T-helper 22 cell (primary cell): ENCODE measurements around the gene A2M.

Experiments
- DNase-seq: peaks from one replicate; pipeline ENCODE4 v3.0.0-alpha.2; 2020; ENCODE audit warnings: low read depth

Gene A2M

DNA sequence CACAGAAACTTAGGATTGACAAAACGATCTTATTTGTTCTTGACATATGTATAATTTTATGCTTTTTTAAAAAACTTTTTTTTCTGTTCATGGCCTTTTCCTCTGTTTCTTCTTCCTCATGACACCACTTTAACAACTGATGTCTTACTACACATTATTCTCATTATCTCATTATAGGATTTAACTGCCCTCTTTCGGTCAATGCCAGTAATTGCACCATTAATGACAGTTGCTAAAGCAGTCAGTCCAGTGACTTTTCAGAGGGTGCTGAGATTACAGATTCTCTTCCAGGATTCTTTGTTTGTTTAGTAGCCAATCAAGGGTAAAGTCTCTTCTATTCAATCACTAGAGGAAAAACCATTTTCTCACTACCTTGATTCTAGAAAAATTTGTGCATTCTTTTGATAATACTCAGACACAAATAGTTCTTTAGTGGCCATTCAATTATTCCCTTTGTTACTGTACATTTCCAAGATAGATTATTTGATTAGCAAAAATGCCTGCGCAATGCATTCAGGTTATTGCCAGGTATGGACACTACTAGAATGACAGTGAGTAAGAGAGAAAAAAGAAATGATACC lies 76.2 kb downstream of the A2M start:
- DNase-seq: no peak

DNA sequence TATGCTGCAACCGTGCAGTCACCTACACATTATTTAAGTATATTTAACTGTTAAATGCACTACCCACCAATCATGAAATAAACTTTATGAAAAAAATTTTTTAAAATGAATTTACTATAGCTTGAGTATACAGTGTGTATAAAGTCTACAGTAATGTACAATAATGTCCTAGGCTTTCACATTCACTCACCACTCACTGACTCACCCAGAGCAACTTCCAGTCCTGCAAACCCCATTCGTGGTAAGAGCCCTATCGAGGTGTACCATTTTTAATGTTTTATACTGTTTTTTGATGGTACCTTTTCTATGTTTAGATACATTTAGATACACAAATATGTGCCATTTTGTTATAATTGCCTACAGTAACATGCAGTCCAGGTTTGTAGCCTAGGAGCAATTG lies 78.3 kb downstream of the A2M start:
- no peak for DNase-seq

DNA sequence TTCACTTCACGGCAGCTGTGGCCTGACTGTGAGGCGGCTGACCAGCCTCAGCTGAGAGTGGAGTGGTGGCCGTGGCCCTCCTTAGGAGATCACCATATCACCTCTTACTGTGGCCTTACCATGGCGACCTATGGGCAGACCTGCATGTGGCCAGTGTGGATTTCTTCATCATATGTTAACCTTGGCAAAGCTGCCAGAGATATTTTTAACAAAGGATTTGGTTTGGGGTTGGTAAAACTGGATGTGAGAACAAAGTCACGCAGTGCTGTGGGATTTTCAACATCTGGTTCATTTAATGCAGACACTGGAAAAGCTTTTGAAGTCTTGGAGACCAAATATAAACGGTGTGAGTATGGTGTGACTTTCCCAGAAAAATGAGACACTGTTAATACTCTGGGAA lies 79.5 kb downstream of the A2M start:
- no peak for DNase-seq

DNA sequence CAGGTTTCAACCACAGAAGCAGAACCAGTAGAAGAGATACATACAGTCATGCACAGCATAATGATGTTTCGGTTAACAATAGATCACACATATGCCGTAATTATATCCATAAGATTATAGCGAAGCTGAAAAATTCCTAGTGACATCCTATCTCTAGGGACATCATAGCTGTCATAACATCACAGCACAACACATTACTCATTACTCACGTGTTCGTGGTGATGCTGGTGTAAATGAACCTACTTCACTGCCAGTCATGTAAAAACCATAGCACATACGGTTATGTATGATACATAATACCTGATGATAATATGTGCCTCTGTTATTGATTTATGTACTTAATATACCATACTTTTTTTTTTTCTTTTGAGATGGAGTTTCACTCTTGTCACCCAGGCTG lies 81.6 kb downstream of the A2M start:
- DNase-seq: no peak

DNA sequence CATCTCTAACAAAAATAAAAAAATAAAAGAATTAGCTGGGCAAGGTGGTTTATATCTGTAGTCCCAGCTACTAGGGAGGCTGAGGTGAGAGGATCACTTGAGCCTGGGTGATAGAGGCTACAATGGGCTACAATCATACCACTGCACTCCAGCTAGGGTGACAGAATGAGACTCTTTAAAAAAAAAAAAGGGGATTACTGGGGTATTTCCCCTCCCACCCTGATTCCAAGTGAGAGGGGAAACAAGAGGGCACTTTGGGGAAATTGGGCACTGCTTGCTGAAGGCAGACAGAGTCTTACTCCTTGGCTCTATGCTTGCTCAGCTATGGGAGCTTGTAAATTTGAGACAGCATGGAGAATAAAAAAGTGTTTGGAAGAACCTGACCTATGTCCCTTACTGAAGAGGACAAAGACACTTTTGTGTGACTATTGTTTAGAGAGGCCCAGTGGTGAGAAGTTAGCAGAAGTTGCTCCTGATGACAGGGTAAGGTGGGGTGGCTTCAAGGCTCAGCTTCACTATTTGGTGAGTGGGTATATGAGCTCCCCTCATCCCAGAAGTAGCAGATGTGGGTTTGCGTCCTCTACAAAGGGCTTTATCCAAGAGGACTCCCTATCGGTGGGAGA lies 82.3 kb downstream of the A2M start:
- no peak for DNase-seq

DNA sequence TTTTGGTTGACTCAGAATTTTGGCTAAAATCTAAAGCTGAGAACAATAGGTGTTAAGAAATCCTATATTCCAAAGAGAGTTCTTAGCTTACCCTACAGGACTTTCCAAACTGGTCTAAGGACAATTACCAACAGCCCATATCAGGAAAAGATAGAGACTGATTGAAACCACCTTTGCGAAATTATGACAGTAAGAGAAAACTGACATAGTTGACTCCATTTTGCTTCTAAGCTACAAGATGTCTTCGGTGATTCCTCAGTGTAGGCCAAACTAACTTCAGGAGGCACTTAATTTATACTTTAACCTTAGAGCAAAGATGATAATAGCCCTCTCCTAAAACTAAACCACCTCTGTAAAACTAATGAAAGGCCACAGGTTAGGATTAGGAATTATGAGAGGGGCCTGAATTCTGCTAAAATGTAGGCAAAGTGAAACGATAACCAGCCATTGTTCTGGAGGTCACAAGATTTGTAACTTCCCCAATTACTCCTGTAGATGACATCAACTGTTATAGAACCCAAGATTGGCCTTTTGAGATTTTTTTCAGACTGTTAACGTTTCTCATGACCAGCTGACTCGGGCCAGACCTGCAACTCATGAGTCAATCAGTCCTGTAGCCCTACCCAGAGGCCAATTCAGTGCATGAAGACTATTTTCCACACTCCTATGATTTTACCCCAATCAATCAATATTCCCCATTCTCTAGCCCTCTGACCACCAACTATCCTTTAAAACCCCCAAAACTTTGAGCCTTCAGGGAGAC lies 83.3 kb downstream of the A2M start:
- no peak for DNase-seq

DNA sequence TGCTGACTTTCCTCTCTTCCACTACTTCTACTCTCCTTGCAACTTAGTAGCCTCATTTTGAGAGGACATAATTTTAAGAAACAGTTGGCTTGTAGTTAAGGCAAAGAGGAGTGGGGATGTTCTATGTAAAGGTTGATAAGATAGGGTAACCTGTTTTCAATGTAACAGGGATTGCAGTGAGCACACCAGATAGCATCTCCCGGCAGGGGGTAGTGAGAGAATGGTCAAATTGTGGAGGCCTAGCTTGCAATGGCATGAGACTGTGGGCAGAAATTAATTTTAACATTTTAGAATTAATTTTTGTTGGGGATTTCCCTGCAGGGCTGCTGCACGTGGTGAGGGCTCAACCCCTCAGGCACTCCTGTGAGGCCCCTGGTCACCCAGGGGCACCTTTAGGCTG lies 84.9 kb downstream of the A2M start:
- no peak for DNase-seq

DNA sequence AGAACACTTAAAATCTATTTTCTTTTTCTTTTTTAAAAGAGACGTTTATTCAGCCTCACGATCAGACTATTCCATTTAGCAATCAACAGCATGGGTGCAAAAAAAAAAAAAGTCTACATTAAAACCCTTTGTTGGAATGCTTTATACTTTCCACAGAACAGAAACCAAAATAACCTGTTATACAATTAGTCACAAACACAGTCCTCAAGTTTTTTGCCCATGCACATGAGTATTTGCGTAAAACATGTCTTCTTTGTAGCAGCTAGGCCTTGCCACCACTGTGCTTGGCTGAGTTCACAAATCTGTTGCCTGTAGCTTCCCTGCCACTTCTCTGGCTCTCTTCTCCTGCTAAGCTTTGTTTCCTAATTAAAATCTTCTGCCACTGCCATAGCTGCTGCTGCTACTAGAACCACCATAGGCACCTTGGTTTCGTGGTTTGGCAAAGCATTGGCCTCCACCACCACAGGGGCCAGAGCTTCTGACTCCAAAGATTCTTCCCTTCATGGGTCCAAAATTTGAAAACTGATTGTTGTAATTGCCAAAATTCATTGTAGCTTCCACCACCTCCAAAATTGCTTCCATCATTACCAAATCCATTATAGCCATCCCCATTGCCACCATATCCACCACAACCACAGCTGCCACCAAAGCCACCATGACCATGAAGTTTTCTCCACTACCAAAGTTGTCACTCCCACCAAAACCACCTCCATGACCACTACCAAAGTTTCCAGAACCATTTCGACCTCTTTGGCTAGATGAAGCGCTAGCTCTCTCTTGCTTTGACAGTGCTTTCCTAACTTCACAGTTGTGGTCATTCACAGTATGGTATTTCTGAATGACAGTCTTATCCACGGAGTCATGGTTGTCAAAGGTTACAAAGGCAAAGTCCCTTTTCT lies 88.3 kb downstream of the A2M start:
- DNase-seq: no peak

DNA sequence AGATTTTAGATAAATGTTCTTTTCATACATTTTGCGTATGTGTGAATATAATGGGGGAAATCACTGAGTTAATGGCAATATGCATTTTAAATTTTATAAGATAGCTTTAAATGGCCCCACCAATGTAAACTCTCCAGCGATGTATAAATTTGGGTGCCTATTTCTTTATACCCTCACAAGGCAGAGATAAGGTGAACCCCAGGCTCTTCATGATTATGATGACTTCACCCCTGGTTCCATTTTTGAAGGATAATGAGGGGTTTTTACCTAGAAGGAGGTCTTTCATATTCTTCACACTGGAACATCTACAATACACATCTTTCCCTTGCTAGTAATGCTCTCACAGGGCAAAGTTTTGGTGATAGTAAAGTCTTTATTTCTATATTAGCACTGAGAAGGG lies 91.2 kb downstream of the A2M start:
- DNase-seq: no peak

DNA sequence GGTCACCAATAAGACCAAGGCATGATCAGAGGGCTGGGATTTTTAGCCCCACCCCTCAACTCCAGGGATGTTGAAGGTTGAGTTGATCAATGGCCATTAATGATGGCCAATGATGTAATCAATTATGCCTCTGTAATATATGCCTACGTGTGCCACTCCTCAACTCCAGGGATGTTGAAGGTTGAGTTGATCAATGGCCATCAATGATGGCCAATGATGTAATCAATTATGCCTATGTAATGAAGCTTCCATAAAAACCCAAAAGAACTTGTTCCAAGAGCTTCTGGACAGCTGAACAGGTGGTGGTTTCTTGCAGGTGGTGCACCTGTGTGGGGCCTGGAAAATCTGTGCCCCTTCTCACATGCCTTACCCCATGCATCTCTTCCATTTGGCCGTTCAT lies 93.1 kb downstream of the A2M start:
- DNase-seq: no peak
